HG02938 (cell line): ENCODE data around the gene ZER1.
A peak's percentile ranks its signal among the peaks of the same experiment; 100 is the strongest.
"Not testable (repeated sequence)": the region's sequence is repeated elsewhere in the genome, so short reads cannot be mapped to it uniquely, and the experiment has no call there.

ENCODE experiments used
- ATAC-seq: cut with Tn5 transposase; IDR thresholded peaks from one replicate; pipeline ENCODE4 v1.9.1; 2021; ENCODE audit warnings: mild to moderate bottlenecking, moderate library complexity; ENCODE audit not compliant: unreplicated experiment

Gene ZER1

GRCh38 chr9:128788445-128788844 is 16.7 kb upstream of the ZER1 start:
- no peak for ATAC-seq

- no peak for ATAC-seq
Measured at GRCh38 chr9:128787659-128788058, 15.9 kb upstream of the ZER1 start.

- peak; percentile 71 for ATAC-seq
Measured at GRCh38 chr9:128786681-128787601, 15.2 kb upstream of the ZER1 start, which contains the start of gene TBC1D13. Gene TBC1D13 (plus strand): TSS chr9:128787253. CDS start chr9:128787354, 101 bp downstream.

GRCh38 chr9:128785427-128785826 is 13.7 kb upstream of the ZER1 start:
- no peak for ATAC-seq

- no peak for ATAC-seq
Measured at GRCh38 chr9:128782669-128783068, 10.9 kb upstream of the ZER1 start.

- no peak for ATAC-seq
Measured at GRCh38 chr9:128781187-128782070, 9.7 kb upstream of the ZER1 start.

GRCh38 chr9:128780093-128780492 is 8.4 kb upstream of the ZER1 start:
- not testable (repeated sequence) for ATAC-seq

GRCh38 chr9:128774804-128775203 is 3.1 kb upstream of the ZER1 start:
- no peak for ATAC-seq

- ATAC-seq, result no peak
Measured at GRCh38 chr9:128773049-128773448, 1.3 kb upstream of the ZER1 start.

- ATAC-seq, result peak; percentile 23
Measured at GRCh38 chr9:128771094-128771721, 519 bp downstream of the ZER1 start.

- no peak for ATAC-seq
Measured at GRCh38 chr9:128770286-128771030, 1.3 kb downstream of the ZER1 start.

- no peak for ATAC-seq
Measured at GRCh38 chr9:128768606-128769005, 3.1 kb downstream of the ZER1 start.

- no peak for ATAC-seq
Measured at GRCh38 chr9:128765499-128765898, 6.2 kb downstream of the ZER1 start.

- ATAC-seq, result no peak
Measured at GRCh38 chr9:128764361-128764760, 7.4 kb downstream of the ZER1 start.

- no peak for ATAC-seq
Measured at GRCh38 chr9:128762671-128763449, 8.9 kb downstream of the ZER1 start.

GRCh38 chr9:128757602-128758001 is 14.1 kb downstream of the ZER1 start:
- ATAC-seq, result no peak

GRCh38 chr9:128753627-128754026 is 18.1 kb downstream of the ZER1 start:
- ATAC-seq, result no peak

- ATAC-seq, result no peak
Measured at GRCh38 chr9:128750926-128751595, 20.7 kb downstream of the ZER1 start.

GRCh38 chr9:128747241-128747640 is 24.5 kb downstream of the ZER1 start:
- ATAC-seq, result no peak
